Activated CD4-positive, alpha-beta T cell treated with anti-CD3 and anti-CD28 coated beads, Interleukin-2, Interleukin-4, amounts not matched to agents 100 ng/mL and 50 ng/mL, durations not matched to agents 16 hours and 8 hours (primary cell): ENCODE measurements around the gene SYNGR1.
A peak's percentile ranks its signal among the peaks of the same experiment; 100 is the strongest.

Experiments used
- DNase-seq: peaks from one replicate; pipeline ENCODE4 v3.0.0-alpha.2; 2020; ENCODE audit warnings: low spot score

The SYNGR1 gene

GRCh38 chr22:39371732-39372131 lies 21.9 kb downstream of the SYNGR1 start:
- no peak for DNase-seq

- no peak for DNase-seq
Observed at GRCh38 chr22:39374191-39374590, 24.4 kb downstream of the SYNGR1 start.

DNA sequence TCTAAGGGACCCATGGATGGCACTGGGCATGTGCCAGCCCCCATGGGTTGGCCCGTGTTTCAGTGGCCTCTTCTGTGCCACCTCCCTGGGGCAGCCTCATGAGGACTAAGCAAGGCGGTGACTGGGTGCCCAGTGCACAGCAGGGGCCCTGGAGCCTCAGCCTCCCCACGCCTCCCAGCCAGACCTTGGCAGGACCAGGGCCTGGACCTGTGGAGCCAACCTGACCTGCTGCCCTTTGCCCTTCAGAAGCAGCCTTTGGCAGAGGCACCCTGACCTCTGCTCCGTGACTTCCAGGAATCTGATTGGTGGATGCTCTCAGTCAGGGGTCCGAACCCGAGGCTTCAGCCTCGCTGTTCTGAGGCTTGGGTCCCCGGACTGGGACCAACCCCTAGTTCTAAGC lies 25.0 kb downstream of the SYNGR1 start:
- no peak for DNase-seq

GRCh38 chr22:39375646-39376045 lies 25.9 kb downstream of the SYNGR1 start:
- DNase-seq: no peak

DNA sequence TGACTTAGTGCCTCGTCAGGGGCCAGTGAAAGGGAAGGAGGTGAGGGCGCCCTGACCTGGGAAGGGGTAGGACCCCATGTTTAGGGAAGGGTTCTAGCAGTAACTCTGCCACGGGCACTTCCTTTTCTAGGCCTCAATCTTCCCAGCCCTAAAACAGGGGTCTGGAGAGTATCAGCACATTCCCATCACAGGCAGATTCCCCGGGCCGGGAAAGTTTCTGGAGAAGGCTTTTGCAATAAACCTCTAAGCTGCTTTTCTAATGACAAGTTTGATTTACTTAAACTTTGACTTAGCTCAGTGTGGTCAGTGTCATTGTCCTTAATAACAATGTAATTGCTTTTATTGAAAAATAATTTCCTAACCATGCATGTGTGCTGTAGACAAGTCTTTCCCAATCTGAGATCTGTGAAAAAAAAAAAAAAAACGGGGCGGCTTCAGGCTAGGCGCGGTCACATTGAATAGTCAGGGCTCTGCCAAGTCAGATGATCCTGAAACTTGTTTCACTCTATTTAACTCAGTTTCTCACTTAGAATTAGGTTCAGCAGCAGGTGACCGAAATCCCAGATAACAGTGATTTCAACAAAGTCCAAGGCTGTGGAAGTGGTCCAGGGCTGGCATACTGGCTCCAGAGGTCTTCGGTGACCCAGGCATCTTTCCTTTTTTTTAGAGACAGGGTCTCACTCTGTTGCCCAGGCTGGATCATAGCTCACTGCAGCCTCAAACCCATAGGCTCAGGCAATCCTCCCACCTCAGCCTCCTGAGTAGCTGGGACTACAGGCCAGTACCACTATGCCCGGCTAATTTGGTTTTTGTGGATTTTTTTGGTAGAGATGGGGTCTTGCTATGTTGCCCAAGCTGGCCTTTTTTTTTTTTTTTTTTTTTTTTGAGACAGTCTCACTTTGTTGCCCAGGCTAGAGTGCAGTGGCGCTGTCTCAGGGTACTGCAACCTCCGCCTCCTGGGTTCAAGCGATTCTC lies 30.3 kb downstream of the SYNGR1 start:
- no peak for DNase-seq

DNA sequence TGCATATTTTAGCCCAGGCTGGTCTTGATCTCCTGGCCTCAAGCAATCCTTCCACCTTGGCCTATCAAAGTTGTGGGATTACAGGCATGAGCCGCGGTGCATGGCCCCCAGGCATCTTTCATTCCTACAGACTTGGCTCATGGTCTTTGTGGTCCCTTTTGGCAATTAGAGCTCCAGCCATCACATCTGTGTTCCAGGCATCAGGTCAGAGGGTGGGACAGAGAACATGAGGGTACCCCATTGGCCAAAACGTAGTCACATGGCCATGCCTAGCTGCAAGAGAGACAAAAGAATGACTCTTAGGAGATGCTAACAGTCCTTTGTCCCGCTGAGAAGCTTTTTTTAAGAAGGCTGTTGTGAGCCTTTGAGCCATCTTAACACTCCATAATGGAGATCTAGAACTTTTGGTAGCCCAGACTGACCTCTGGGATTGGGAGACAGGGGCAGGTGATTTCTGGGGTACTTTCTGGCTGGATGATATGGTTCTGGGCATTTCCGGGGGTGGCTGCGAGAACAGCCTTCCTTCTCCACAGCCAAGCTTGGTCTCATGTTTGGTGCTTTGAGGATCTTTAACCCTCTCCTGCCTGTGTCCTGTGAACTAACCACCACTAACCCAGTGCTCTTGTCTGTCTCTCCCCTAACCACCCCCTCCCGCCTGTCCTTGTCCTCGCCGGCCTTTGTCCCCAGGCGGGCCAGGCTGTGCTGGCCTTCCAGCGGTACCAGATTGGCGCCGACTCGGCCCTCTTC lies 31.4 kb downstream of the SYNGR1 start:
- no peak for DNase-seq

DNA sequence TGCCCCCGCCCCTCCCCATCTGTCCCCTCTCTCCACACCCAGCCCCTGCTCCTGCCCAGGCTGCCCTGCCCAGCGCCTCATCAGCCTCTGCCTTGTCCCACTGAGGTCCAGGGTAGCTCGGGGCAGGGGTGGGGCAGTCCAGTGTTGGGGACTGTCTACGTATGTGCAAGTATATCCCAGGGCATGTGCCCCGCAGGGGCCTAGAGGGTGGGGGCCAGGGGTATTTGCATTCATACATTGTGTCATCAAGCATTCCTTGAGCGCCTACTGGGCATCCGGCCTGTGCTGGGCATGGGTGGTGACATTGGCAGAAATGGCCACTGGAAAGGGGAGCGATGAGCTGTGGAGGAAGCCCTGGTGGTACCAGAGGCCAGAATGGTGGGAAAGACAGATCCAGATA lies 32.1 kb downstream of the SYNGR1 start:
- no peak for DNase-seq

- no peak for DNase-seq
Observed at GRCh38 chr22:39382410-39382809, 32.6 kb downstream of the SYNGR1 start.

GRCh38 chr22:39383841-39384625 lies 34.2 kb downstream of the SYNGR1 start:
- no peak for DNase-seq

- no peak for DNase-seq
Observed at GRCh38 chr22:39384750-39385480, 35.1 kb downstream of the SYNGR1 start.

DNA sequence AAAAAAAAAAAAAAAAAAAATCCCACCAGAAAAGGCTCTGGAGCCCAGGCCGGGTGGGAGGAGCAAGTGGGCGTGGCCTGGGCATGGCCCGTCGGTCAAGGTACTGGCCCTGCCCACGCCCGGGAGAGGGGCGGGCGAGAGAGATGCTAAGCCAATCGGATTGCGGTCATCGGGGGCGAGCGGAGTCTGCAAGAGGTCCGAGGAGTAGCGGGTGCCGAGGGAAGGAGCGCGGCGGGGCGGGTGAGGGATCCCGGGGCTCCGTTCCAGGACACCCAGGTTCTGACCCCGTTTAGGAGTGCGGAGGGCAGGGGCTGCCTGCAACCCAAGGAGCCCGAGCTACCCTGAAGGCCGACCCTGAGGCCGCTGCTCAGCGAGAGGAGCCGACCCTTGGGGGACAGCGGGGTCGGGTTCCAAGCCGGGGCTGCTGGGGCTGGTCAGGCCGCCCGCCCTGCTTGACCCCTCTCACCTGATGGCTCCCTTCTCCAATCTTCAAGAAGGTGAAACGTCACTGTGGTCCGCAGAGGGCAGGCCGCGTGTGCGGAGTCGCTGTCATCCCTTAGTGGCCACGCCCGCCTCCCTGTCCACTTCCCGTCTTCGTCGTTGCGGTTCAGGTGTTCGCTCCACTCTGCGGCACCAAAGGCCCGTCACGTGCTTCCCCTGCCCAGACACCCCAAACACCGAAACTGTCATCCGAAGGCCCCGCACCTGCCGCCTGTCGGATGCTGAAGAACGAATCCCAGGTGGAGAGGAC lies 38.6 kb downstream of the SYNGR1 start:
- DNase-seq: peak; percentile 68

DNA sequence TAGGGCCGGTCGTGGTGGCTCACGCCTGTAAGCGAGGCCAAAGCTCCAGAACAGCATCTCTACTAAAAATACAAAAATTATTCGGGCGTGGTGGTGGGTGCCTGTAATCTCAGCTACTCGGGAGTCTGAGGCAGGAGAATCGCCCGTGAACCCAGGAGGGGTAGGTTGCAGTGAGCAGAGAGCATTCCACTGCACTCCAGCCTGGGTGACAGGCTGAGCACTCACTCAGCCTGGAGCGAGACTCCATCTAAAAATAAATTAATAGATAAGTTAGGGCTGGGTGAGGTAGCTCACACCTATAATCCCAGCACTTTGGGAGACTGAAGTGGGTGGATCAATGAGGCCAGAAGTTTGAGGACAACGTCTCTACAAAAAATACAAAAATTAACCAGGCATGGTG lies 39.6 kb downstream of the SYNGR1 start:
- no peak for DNase-seq

- no peak for DNase-seq
Observed at GRCh38 chr22:39392341-39392948, 42.7 kb downstream of the SYNGR1 start.

DNA sequence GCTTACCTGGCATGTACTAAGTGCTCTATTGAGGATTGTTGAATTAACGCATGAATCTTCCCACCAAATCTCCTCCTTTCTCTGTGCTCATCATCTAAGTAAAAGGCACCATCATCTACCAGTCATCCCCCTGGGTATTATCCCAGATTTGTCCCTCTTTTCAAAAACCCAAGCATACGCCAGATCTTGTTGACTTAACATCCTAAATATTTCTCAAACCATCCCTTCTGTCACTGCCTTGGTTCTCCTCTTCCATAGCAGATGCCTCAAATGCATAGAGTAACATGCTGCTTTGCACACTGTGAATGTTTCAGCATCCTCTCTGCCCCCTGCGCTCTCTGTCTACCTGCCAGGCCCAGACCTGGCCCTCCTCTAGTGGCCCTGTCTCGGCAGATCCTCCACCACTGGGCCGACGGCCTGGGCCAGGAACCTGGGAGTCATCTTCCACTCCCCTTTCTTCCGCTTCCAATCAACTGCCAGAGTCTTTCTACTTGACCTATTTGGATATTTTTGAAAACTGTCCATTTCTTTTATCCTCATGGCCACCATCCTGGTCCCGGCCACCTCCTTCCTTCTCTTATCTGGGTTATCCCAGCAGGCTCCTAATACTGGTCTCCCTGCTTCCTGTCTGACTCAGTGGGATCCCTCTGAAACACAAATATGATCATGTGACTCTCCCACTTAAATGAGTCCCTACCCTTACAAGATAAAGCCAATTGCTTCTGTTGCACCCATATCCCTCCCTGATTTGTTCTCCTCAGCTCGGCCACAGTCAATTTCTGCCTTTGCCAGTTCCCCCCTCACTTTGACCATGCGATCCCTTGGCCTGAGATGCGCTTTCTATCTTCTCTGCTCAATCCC lies 46.4 kb downstream of the SYNGR1 start:
- no peak for DNase-seq

GRCh38 chr22:39396797-39397195 lies 47.0 kb downstream of the SYNGR1 start:
- no peak for DNase-seq

DNA sequence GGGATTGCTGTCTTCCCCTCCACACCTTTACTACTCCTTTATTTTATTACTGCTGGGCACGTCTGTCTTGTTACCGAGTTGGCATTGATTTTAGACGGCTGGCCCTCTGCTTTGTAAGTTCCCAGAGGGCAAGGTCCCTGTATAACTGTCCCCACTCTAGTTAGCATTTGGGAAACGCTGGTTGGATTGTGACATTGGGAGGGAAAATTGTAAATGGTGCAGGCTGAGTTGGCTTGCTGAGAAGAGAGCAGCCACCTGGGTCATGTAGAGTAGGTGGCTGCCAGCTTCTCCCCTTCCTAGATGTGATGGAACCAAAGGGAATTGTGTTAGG lies 51.5 kb downstream of the SYNGR1 start:
- no peak for DNase-seq

DNA sequence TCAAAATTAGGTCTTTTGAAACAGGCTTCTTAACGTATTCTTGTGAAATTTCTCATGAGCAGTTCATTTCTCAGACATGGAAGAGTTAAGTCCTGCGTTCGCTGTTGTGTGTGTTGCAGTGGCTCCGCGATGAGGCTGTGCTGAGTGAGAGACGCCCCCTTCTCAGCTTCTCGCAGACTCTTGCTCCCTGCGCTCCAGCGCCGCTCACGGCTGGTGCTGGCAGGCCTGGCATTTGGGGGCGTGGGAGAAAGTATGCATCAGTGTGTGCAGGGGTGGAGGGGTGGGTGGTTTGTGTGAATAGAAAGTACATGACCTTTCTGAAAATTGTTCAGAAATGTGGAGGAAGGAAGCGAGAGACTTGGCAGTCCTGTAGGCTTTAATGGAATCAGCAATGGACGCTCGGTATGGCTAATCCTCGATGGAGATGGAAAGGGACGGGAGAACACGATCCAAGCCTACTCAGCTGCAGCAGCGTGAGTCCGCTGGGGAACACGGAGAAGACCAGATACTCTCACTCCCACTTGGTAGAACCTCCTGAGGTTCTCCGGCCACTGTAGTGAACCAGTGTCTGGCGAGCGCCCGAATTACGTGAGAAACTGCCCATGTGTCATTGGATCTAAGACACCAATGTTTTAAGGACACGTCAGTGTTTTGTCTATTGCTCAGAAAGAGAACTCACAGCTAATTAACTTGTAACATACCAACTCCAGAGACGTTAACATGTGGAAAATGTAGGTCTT lies 55.7 kb downstream of the SYNGR1 start:
- no peak for DNase-seq

DNA sequence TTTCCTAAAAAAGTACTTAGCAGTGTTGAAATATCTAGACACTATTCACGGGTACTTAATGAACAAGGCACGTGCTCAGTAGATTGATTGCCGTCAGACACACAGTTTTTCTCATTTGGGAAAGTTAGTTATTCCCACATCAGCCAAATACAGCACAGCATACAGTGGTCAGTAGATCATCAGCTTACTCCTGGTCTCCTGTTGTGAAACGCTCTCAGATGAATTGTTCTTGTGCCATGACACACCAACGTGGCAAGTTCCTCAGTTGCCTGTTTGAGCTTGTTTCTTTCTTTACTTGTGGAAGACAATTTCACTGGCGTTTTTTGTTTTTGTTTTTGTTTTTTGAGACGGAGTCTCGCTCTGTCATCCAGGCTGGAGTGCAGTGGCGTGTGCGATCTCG lies 58.4 kb downstream of the SYNGR1 start:
- no peak for DNase-seq

DNA sequence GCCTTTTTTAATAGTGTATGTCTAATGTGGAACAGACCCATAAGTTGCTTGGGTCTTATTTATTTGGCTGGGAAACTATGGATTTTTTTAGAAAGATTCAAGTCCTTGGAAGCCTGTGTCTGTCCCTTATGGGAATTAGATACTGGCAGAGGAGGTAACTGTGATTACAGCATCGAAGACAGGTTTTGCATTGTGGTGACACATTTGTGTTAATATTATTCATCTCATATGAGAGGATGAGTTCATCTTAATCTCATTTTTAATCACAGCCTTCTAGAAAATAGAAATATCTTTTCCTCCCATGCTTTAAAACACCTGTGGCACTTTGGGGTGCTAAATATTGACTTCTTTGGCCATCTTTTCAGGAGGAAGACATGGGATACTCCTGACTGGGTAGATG lies 59.0 kb downstream of the SYNGR1 start:
- DNase-seq: peak; percentile 22
